Loucy (cell line): Measurements from ENCODE around the gene NAT16.

ENCODE experiments used
- H2AFZ ChIP-seq: fragments of 200-600 bp; sonication (generic); 2 replicates; pipeline ENCODE4 v1.6.0; 2016; ENCODE audit warnings: antibody characterized with exemption, mild to moderate bottlenecking, low read length, moderate library complexity
- H3F3A ChIP-seq: fragments of 200-600 bp; 2 replicates; pipeline ENCODE4 v1.6.0; 2016; ENCODE audit warnings: antibody characterized with exemption, low read depth, mild to moderate bottlenecking
- H3K27me3 ChIP-seq: fragments of 200-600 bp; sonication (generic); 2 replicates; pipeline ENCODE4 v1.6.1; 2014; ENCODE audit warnings: low read length, mild to moderate bottlenecking; ENCODE audit not compliant: insufficient read depth, poor library complexity, severe bottlenecking
- H3K36me3 ChIP-seq: fragments of 200-600 bp; sonication (generic); 2 replicates; pipeline ENCODE4 v1.6.1; 2016; ENCODE audit warnings: low read length; ENCODE audit not compliant: insufficient read depth
- H3K4me1 ChIP-seq: fragments of 200-600 bp; sonication (generic); 2 replicates; pipeline ENCODE4 v1.5.1; 2014; ENCODE audit warnings: low read length, mild to moderate bottlenecking; ENCODE audit not compliant: insufficient read depth, poor library complexity, severe bottlenecking
- H3K4me2 ChIP-seq: fragments of 200-600 bp; sonication (generic); 2 replicates; pipeline ENCODE4 v1.6.0; 2014; ENCODE audit warnings: antibody characterized with exemption, low read length, low read depth, mild to moderate bottlenecking; ENCODE audit not compliant: poor library complexity, severe bottlenecking
- H3K4me3 ChIP-seq: fragments of 200-600 bp; sonication (generic); 2 replicates; pipeline ENCODE4 v1.5.1; 2014; ENCODE audit warnings: low read length, mild to moderate bottlenecking, mixed read lengths; ENCODE audit not compliant: poor library complexity, severe bottlenecking
- H3K79me2 ChIP-seq: fragments of 200-600 bp; sonication (generic); 2 replicates; pipeline ENCODE4 v1.6.1; 2014; ENCODE audit warnings: low read length; ENCODE audit not compliant: insufficient read depth
- H3K9ac ChIP-seq: fragments of 200-600 bp; sonication (generic); 2 replicates; pipeline ENCODE4 v1.6.0; 2014; ENCODE audit warnings: mild to moderate bottlenecking, low read depth, low read length, moderate library complexity; ENCODE audit not compliant: poor library complexity, severe bottlenecking
- H3K9me2 ChIP-seq: fragments of 200-600 bp; sonication (generic); replicated peaks from 2 replicates; pipeline ENCODE4 v1.6.1; 2016; ENCODE audit warnings: low read depth, low read length, mixed read lengths
- H3K9me3 ChIP-seq: fragments of 200-600 bp; sonication (generic); 2 replicates; pipeline ENCODE4 v1.6.1; 2014; ENCODE audit warnings: mild to moderate bottlenecking, antibody characterized with exemption, low read length, low read depth; ENCODE audit not compliant: insufficient read depth
- H4K20me1 ChIP-seq: fragments of 200-600 bp; sonication (generic); 2 replicates; pipeline ENCODE4 v1.6.0; 2014; ENCODE audit warnings: antibody characterized with exemption, low read length, mild to moderate bottlenecking; ENCODE audit not compliant: insufficient read depth, poor library complexity, severe bottlenecking
- CTCF ChIP-seq: fragments of 200-600 bp; sonication (generic); conservative IDR thresholded peaks from 2 replicates; pipeline ENCODE4 v1.5.1; 2014; ENCODE audit warnings: mild to moderate bottlenecking, antibody characterized with exemption, low read length
- EZH2phosphoT487 ChIP-seq: fragments of 200-600 bp; IDR thresholded peaks from 2 replicates; pipeline ENCODE4 v1.6.1; 2018; ENCODE audit warnings: antibody characterized with exemption, mild to moderate bottlenecking, moderate library complexity, borderline replicate concordance

NAT16 gene

GRCh38 chr7:101160910-101161309 is 19.2 kb downstream of the NAT16 start:
- Histone ChIP-seq H4K20me1 (peaks cover 15% of the 10 kb centered on the region), H3K9me3 (no peaks in the 10 kb centered on the region), H3K4me3 (no peak overlapping the region), H3K4me1 (peaks cover 5% of the 10 kb centered on the region), H3K79me2 (peaks cover 6% of the 10 kb centered on the region; the same call in 1 of the 2 replicates), H3K36me3 (no peaks in the 10 kb centered on the region), H3K27me3 (no peaks in the 10 kb centered on the region), H3K9ac (no peak overlapping the region), H2AFZ (no peak overlapping the region), H3K9me2 (no peaks in the 10 kb centered on the region), H3K4me2 (no peak overlapping the region), H3F3A (0 out of 2 replicates have a peak, but pooled peaks cover 3% of the 10 kb centered on the region)
- TF ChIP-seq CTCF, result no peak
- TF ChIP-seq EZH2phosphoT487, result no peak

GRCh38 chr7:101159696-101160674 is 20.1 kb downstream of the NAT16 start:
- H3K9me2 ChIP-seq, result no peaks in the 10 kb centered on the region
- no peaks in the 10 kb centered on the region for H3K9me3 ChIP-seq
- no peak overlapping the region for H3K9ac ChIP-seq
- H4K20me1 ChIP-seq, result peaks cover 16% of the 10 kb centered on the region
- H2AFZ ChIP-seq, result no peak overlapping the region
- no peaks in the 10 kb centered on the region for H3K36me3 ChIP-seq
- peaks cover 11% of the 10 kb centered on the region for H3K4me1 ChIP-seq
- H3K4me3 ChIP-seq, result no peak overlapping the region
- 0 out of 2 replicates have a peak, but pooled peaks cover 3% of the 10 kb centered on the region for H3F3A ChIP-seq
- no peak for TF ChIP-seq EZH2phosphoT487
- TF ChIP-seq CTCF, result no peak
- no peak overlapping the region for H3K4me2 ChIP-seq
- H3K27me3 ChIP-seq, result no peaks in the 10 kb centered on the region
- peaks cover 16% of the 10 kb centered on the region for H3K79me2 ChIP-seq

GRCh38 chr7:101156866-101157589 is 23.1 kb downstream of the NAT16 start:
- 0 out of 2 replicates have a peak, but pooled peaks cover 3% of the 10 kb centered on the region for H3F3A ChIP-seq
- no peak overlapping the region for H2AFZ ChIP-seq
- H3K4me3 ChIP-seq, result no peak overlapping the region
- H3K9me3 ChIP-seq, result no peaks in the 10 kb centered on the region
- H3K9ac ChIP-seq, result no peak overlapping the region
- H4K20me1 ChIP-seq, result peaks cover 6% of the 10 kb centered on the region
- H3K36me3 ChIP-seq, result no peaks in the 10 kb centered on the region
- H3K9me2 ChIP-seq, result no peaks in the 10 kb centered on the region
- H3K79me2 ChIP-seq, result peaks cover 15% of the 10 kb centered on the region
- TF ChIP-seq CTCF (no peak), EZH2phosphoT487 (no peak)
- H3K4me2 ChIP-seq, result no peak overlapping the region
- H3K27me3 ChIP-seq, result no peaks in the 10 kb centered on the region
- H3K4me1 ChIP-seq, result peaks cover 8% of the 10 kb centered on the region
